K562 (cell line): ENCODE results near the gene SLC38A1.

Experiments used
- MTA3 ChIP-seq: fragments of 450-650 bp; formaldehyde crosslinking; IDR thresholded peaks from 2 replicates; pipeline ENCODE4 v1.6.1; 2017; ENCODE audit warnings: mild to moderate bottlenecking, borderline replicate concordance
- NRF1 ChIP-seq, 2 experiments: fragments of 450-650 bp; IDR thresholded peaks in 1 of 2; conservative IDR thresholded peaks in 1 of 2; 2 replicates each; pipeline ENCODE4 v1.6.1; 2014; ENCODE audit warnings: mild to moderate bottlenecking in 2 of 2
- PURB ChIP-seq: sonication (generic); formaldehyde crosslinking; IDR thresholded peaks from 2 replicates; pipeline ENCODE4 v1.9.0; 2021; ENCODE audit warnings: low read depth, mild to moderate bottlenecking, missing genetic modification reagents
- SMAD1 ChIP-seq: fragments of 150-350 bp; IDR thresholded peaks from 2 replicates; pipeline ENCODE4 v1.6.1; 2014; ENCODE audit warnings: low read length, low read depth; ENCODE audit not compliant: partially characterized antibody
- SMARCC2 ChIP-seq: fragments of 450-650 bp; IDR thresholded peaks from 2 replicates; pipeline ENCODE4 v1.6.1; 2017; ENCODE audit warnings: antibody characterized with exemption, moderate library complexity, mild to moderate bottlenecking, low read depth
- TGIF2 ChIP-seq: sonication (generic); formaldehyde crosslinking; IDR thresholded peaks from 2 replicates; pipeline ENCODE4 v1.8.1; 2022; ENCODE audit warnings: mild to moderate bottlenecking, missing genetic modification reagents, moderate library complexity
- ZNF143 ChIP-seq: sonication (generic); formaldehyde crosslinking; IDR thresholded peaks from 2 replicates; pipeline ENCODE4 v1.9.0; 2022; ENCODE audit warnings: mild to moderate bottlenecking, missing genetic modification reagents
- ZNF274 ChIP-seq: IDR thresholded peaks from 2 replicates; pipeline ENCODE4 v1.6.1; 2011; ENCODE audit warnings: low read depth, mild to moderate bottlenecking, low read length, moderate library complexity, borderline replicate concordance
- TF ChIP-seq, protein P1 (sequence below), 3 experiments: IDR thresholded peaks in 2 of 3; conservative IDR thresholded peaks in 1 of 3; 2 replicates each; pipeline ENCODE4 v1.5.1; 2011 to 2012; ENCODE audit warnings: low read length in 3 of 3, mild to moderate bottlenecking in 3 of 3, control low read depth in 2 of 3, improper control_type of control experiment in 1 of 3, inconsistent platforms in 1 of 3, low read depth in 1 of 3, mixed read lengths in 1 of 3, moderate library complexity in 1 of 3; ENCODE audit not compliant: insufficient read depth in 2 of 3

DNA sequence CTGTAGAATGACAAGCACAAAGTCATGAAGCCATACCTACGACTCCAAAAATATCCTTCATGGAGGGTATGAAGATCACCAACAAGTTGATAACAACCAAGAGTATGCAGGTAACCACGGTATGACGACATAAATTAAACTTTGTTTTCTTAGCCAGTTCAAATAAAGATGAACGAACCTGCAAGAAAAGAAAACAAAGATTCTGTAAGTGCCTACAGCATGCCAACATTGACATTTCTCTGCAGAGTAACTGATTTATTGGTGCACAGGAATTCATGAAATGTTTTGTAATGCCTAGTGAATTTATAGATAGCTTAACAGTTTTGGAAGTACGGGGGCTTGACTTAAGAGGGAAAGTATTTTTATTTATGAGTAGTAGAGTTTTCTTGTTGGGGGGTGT lies 71.0 kb downstream of the SLC38A1 start:
- TF ChIP-seq ZNF274 = no peak
- TF ChIP-seq, protein P1, sequence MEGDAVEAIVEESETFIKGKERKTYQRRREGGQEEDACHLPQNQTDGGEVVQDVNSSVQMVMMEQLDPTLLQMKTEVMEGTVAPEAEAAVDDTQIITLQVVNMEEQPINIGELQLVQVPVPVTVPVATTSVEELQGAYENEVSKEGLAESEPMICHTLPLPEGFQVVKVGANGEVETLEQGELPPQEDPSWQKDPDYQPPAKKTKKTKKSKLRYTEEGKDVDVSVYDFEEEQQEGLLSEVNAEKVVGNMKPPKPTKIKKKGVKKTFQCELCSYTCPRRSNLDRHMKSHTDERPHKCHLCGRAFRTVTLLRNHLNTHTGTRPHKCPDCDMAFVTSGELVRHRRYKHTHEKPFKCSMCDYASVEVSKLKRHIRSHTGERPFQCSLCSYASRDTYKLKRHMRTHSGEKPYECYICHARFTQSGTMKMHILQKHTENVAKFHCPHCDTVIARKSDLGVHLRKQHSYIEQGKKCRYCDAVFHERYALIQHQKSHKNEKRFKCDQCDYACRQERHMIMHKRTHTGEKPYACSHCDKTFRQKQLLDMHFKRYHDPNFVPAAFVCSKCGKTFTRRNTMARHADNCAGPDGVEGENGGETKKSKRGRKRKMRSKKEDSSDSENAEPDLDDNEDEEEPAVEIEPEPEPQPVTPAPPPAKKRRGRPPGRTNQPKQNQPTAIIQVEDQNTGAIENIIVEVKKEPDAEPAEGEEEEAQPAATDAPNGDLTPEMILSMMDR (IDR thresholded peaks at IDR 0.05 in 2 of 3, conservative IDR thresholded peaks at IDR 0.05 in 1 of 3; ENCODE audit: insufficient read depth in 2 of 3, low read depth in 1 of 3, low read length in 3 of 3) = no peak
- TF ChIP-seq TGIF2 = no peak
- TF ChIP-seq SMAD1 = no peak
- TF ChIP-seq ZNF143 (CRISPR knock-in tag) = no peak
- no peak for TF ChIP-seq SMARCC2
- TF ChIP-seq PURB (CRISPR knock-in tag) = no peak
- TF ChIP-seq MTA3 = no peak
- no peak for TF ChIP-seq NRF1 (conservative IDR thresholded peaks at IDR 0.05 in 1 of 2, IDR thresholded peaks at IDR 0.05 in 1 of 2)
